ENCODE results near the gene IFITM2. TPM values are rescaled to one million over a fixed set of nuclear protein-coding genes. Genes with fewer than 3 reads are reported as not detected.

The IFITM2 gene
- total and polyA plus RNA-seq, 2 of the 13 experiments (the other 11 are each of a cell fraction or from before 2014, with no cell fraction given) = 13.8 to 267 TPM

DNA sequence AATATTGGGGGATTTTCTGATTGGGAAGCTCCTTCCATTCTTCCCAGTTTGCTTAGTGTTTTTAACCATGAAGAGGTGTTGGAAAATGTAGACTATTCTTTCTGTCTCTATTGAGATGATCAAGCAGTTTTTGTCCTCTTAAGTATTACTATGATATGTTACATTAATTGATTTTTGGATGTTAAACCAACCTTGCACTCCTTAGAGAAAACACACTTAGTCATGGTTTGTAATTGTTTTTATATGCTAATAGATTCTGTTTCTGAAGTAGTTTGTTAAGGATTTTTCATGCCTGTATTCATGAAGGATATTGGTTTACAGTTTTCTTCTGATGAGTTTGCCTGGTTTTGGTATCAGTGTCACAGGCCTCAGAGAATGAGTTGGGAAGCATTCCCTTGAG, 31.4 kb upstream of the IFITM2 start:
- ATAC-seq = no peak
- intact Hi-C loops (cut with micrococcal nuclease; ENCODE audit: unreplicated experiment) (no loop called here), in situ Hi-C loops (cut with HindIII; ENCODE audit: extremely low pct_ligation_motif_present, low pct_unique_long_range_greater_than_20kb) (no loop called here)
- DNase-seq (ENCODE audit: low spot score) = no peak
- Histone ChIP-seq H3K9ac (ENCODE audit: insufficient read depth, low read depth, low read length) (no peak overlapping the region), H2AFZ (ENCODE audit: low read length) (no peak overlapping the region), H3K27ac (ENCODE audit: extremely low read length, insufficient read depth, low read length) (no peak overlapping the region), H3K4me2 (ENCODE audit: low read depth, low read length) (no peak overlapping the region), H3K27me3 (ENCODE audit: control insufficient read depth in 1 of 2, insufficient read depth in 2 of 2, low read length in 2 of 2) (peaks cover 4 to 45% of the 10 kb centered on the region in 2 experiments; a peak in 4 of 5 replicates), H3K4me1 (ENCODE audit: insufficient read depth, low read length) (peaks cover 15% of the 10 kb centered on the region), H3K9me3 (ENCODE audit: low read length) (no peaks in the 10 kb centered on the region), H3K36me3 (replicated peaks in 1 of 2; ENCODE audit: control insufficient read depth in 1 of 2, insufficient read depth in 2 of 2, low read length in 2 of 2) (no peaks in the 10 kb centered on the region), H3K4me3 (replicated peaks in 1 of 3; ENCODE audit: insufficient read depth in 1 of 3, low read depth in 2 of 3, low read length in 3 of 3) (no peak overlapping the region), H3K79me2 (ENCODE audit: insufficient read depth, low read length) (no peaks in the 10 kb centered on the region), H4K20me1 (ENCODE audit: insufficient read depth, low read length) (no peaks in the 10 kb centered on the region)
- FAIRE-seq = no peak
- CTCF ChIA-PET (ENCODE audit: low intra/inter-chr PET ratio, low total read pairs) = no interaction called here
- no TSS peak for BruUV-seq (replicated peaks)
- POLR2A ChIA-PET = no interaction called here
- TF ChIP-seq KAT7 (CRISPR knock-in tag; IDR thresholded peaks at IDR 0.05; ENCODE audit: borderline replicate concordance) (no peak), RXRB (CRISPR knock-in tag; IDR thresholded peaks at IDR 0.05; ENCODE audit: borderline replicate concordance) (no peak), NFE2L2 (IDR thresholded peaks at IDR 0.05; ENCODE audit: low read length) (no peak), ZNF776 (CRISPR knock-in tag; IDR thresholded peaks at IDR 0.05) (no peak)

DNA sequence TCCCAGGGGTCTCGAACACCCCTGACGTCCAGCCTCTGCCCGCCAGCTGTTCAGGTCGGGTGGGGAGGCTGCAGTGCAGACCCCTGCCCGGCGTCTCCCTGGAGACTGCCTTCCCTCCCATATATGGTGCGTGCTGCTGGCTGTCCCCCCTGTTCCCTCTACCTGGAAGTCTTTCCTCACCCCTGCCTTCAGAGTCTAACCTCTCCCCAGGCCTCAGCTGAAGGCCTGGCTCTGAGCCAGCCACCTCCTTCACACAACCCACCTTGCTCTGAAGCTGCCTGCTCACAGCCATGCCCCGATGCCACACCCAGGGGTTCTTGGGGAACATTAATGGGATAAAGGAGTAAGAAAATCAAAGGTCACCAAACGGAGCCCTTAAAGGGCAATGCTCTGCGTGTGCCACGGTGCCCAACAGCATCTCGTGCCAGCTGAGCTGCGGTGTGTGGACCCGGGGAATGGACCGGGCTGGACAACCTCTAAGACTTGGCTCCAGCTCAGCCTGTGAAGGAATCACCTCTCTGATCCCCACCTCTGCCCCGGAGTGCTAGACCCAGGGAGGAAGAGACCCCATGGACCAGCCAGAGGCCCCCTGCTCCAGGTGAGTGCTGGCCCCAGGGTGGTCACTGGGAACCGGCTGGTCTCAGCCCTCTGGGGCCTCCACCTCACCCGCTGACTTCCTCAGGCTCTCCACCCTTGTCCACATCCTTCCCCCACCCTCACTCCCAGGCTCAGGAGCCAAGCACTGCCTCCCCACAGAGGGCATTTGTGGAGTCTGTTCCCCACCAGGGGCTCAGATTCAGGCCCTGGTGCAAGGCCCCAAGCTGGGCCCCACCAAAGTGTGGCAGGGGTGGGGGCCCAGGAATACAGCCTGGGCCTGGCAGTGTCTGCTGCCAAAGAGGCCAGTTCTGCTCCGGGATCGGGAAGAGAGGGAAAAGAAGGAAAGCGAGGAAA, 29.3 kb upstream of the IFITM2 start, which contains the start of gene NLRP6:
NLRP6 (plus strand) TSS at position 407 of the 951 bp plus-strand sequence; CDS start at position 570, 163 bp downstream.
- Histone ChIP-seq H3K4me2 (ENCODE audit: low read depth, low read length) (no peak within 1 kb of the TSS), H3K4me3 (replicated peaks in 1 of 3; ENCODE audit: insufficient read depth in 1 of 3, low read depth in 2 of 3, low read length in 3 of 3) (no peak within 1 kb of the TSS), H3K27me3 (ENCODE audit: control insufficient read depth in 1 of 2, insufficient read depth in 2 of 2, low read length in 2 of 2) (peaks cover 7 to 51% of the 10 kb centered on the region in 2 experiments), H2AFZ (ENCODE audit: low read length) (no peak within 1 kb of the TSS), H4K20me1 (ENCODE audit: insufficient read depth, low read length) (no peaks in the 10 kb centered on the region), H3K9me3 (ENCODE audit: low read length) (no peaks in the 10 kb centered on the region), H3K9ac (ENCODE audit: insufficient read depth, low read depth, low read length) (no peak within 1 kb of the TSS), H3K79me2 (ENCODE audit: insufficient read depth, low read length) (no peaks in the 10 kb centered on the region), H3K4me1 (ENCODE audit: insufficient read depth, low read length) (no peaks in the 10 kb centered on the region), H3K36me3 (replicated peaks in 1 of 2; ENCODE audit: control insufficient read depth in 1 of 2, insufficient read depth in 2 of 2, low read length in 2 of 2) (no peaks in the 10 kb centered on the region), H3K27ac (ENCODE audit: extremely low read length, insufficient read depth, low read length) (no peak within 1 kb of the TSS)
- no peak for DNase-seq (ENCODE audit: low spot score)
- BruUV-seq (replicated peaks) = no TSS peak
- ChIA-PET POLR2A (no interaction called here), CTCF (ENCODE audit: low intra/inter-chr PET ratio, low total read pairs) (no interaction called here)
- in situ Hi-C loops (cut with HindIII; ENCODE audit: extremely low pct_ligation_motif_present, low pct_unique_long_range_greater_than_20kb) (no loop called here), intact Hi-C loops (cut with micrococcal nuclease; ENCODE audit: unreplicated experiment) (no loop called here)
- no peak for ATAC-seq
- 52% methylated on average over 19 of the region's 21 CpGs for WGBS (ENCODE audit: low lambda C conversion rate)
- FAIRE-seq = no peak
- TF ChIP-seq, protein P1, sequence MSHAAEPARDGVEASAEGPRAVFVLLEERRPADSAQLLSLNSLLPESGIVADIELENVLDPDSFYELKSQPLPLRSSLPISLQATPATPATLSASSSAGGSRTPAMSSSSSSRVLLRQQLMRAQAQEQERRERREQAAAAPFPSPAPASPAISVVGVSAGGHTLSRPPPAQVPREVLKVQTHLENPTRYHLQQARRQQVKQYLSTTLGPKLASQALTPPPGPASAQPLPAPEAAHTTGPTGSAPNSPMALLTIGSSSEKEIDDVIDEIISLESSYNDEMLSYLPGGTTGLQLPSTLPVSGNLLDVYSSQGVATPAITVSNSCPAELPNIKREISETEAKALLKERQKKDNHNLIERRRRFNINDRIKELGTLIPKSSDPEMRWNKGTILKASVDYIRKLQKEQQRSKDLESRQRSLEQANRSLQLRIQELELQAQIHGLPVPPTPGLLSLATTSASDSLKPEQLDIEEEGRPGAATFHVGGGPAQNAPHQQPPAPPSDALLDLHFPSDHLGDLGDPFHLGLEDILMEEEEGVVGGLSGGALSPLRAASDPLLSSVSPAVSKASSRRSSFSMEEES (CRISPR knock-in tag; IDR thresholded peaks at IDR 0.05) = no peak
- TF ChIP-seq ZBTB14 (CRISPR knock-in tag; IDR thresholded peaks at IDR 0.05) = no peak
- TF ChIP-seq ZNF629 (CRISPR knock-in tag; conservative IDR thresholded peaks at IDR 0.05) = no peak
- no peak for TF ChIP-seq ATF6 (CRISPR knock-in tag; conservative IDR thresholded peaks at IDR 0.05)
- TF ChIP-seq CREM (IDR thresholded peaks at IDR 0.05) = no peak
- TF ChIP-seq CREM (CRISPR knock-in tag; IDR thresholded peaks at IDR 0.05) = no peak
- TF ChIP-seq ZNF530 (CRISPR knock-in tag; IDR thresholded peaks at IDR 0.05; ENCODE audit: low read depth) = no peak
- TF ChIP-seq JARID2 (CRISPR knock-in tag; IDR thresholded peaks at IDR 0.05; ENCODE audit: insufficient replicate concordance) = no peak
- no peak for TF ChIP-seq NFE2L1 (CRISPR knock-in tag; IDR thresholded peaks at IDR 0.05; ENCODE audit: borderline replicate concordance)
- TF ChIP-seq SNAPC2 (CRISPR knock-in tag; IDR thresholded peaks at IDR 0.05) = no peak

Measured in HepG2 (cell line).